Endothelial cell of umbilical vein (primary cell): ENCODE measurements around the gene PDE4B. TPM values are rescaled to one million over a fixed set of nuclear protein-coding genes. Genes with fewer than 3 reads are reported as not detected.

ENCODE experiments used
- BruUV-seq: library from RNA; stranded (reverse); fragments of 400-500 nt; replicated peaks from 2 replicates; lab custom pipeline; 2021; lab: Mats Ljungman, UMichigan
- CTCF ChIA-PET: fragments of 300-600, 350-600 bp; sonication (Branson Sonifier 250); formaldehyde crosslinking; loops from one replicate; lab custom pipeline; 2021; ENCODE audit warnings: antibody characterized with exemption, inconsistent platforms; lab: Charles Lee
- POLR2A ChIA-PET: fragments of 300-600, 350-600 bp; sonication (Branson Sonifier 250); formaldehyde crosslinking; loops from one replicate; lab custom pipeline; 2021; ENCODE audit warnings: antibody characterized with exemption, inconsistent platforms; lab: Charles Lee
- DNase-seq: peaks from one replicate; pipeline ENCODE4 v3.0.0-alpha.2; 2011; ENCODE audit warnings: low read depth, low spot score
- FAIRE-seq: peaks from 2 replicates; lab custom pipeline; 2011; peaks lifted over from hg19 to GRCh38; lab: Jason Lieb, UNC
- H2AFZ ChIP-seq: 2 replicates; pipeline ENCODE4 v1.6.0; 2012; ENCODE audit warnings: low read depth, low read length, control low read depth, inconsistent platforms
- H3K27ac ChIP-seq: 2 replicates; pipeline ENCODE4 v1.5.1; 2011; ENCODE audit warnings: low read depth, mild to moderate bottlenecking, control low read depth, low read length, moderate library complexity; ENCODE audit not compliant: insufficient read depth
- H3K27me3 ChIP-seq, 2 experiments: 2 replicates each; pipeline versions ENCODE4 v1.6.0 to v1.6.1; 2011; ENCODE audit warnings: low read length in 2 of 2, mixed read lengths in 1 of 2; ENCODE audit not compliant: control insufficient read depth in 2 of 2, insufficient read depth in 2 of 2
- H3K36me3 ChIP-seq, 2 experiments: 2 replicates in 1 of 2; 3 replicates in 1 of 2; pipeline ENCODE4 v1.5.1; 2011; ENCODE audit warnings: low read length in 2 of 2, mild to moderate bottlenecking in 1 of 2, moderate library complexity in 1 of 2; ENCODE audit not compliant: control insufficient read depth in 2 of 2, insufficient read depth in 2 of 2; ENCODE audit errors: extremely low read depth in 1 of 2
- H3K4me1 ChIP-seq: 3 replicates; pipeline ENCODE4 v1.5.1; 2011; ENCODE audit warnings: mild to moderate bottlenecking, low read length; ENCODE audit not compliant: control insufficient read depth, insufficient read depth; ENCODE audit errors: extremely low read depth
- H3K4me2 ChIP-seq: 2 replicates; pipeline ENCODE4 v1.6.1; 2011; ENCODE audit warnings: low read length, control low read depth, mixed read lengths; ENCODE audit not compliant: insufficient read depth
- H3K4me3 ChIP-seq, 3 experiments: fragments of 200-600 bp in 1 of 3; sonication (generic), shearing (Covaris generic) in 1 of 3; replicated peaks in 1 of 3; 2 replicates each; pipeline ENCODE4 v1.5.1; 2011 to 2016; ENCODE audit warnings: control low read depth in 3 of 3, low read length in 3 of 3, mild to moderate bottlenecking in 2 of 3, inconsistent platforms in 1 of 3, low read depth in 1 of 3, moderate library complexity in 1 of 3; ENCODE audit not compliant: insufficient read depth in 1 of 3
- H3K79me2 ChIP-seq: 2 replicates; pipeline ENCODE4 v1.6.0; 2012; ENCODE audit warnings: low read length, inconsistent platforms; ENCODE audit not compliant: control insufficient read depth, insufficient read depth
- H3K9ac ChIP-seq: replicated peaks from 2 replicates; pipeline ENCODE3; 2011; ENCODE audit warnings: low read length, control low read depth; ENCODE audit not compliant: insufficient read depth; ENCODE audit errors: extremely low read depth
- H3K9me1 ChIP-seq: replicated peaks from 3 replicates; pipeline ENCODE4 v1.6.0; 2011; ENCODE audit warnings: mild to moderate bottlenecking, low read length; ENCODE audit not compliant: control insufficient read depth, insufficient read depth; ENCODE audit errors: extremely low read depth
- H3K9me3 ChIP-seq: replicated peaks from 2 replicates; pipeline ENCODE4 v1.5.1; 2012; ENCODE audit warnings: low read length, inconsistent platforms; ENCODE audit not compliant: control insufficient read depth, insufficient read depth
- H4K20me1 ChIP-seq: replicated peaks from 2 replicates; pipeline ENCODE3; 2011; ENCODE audit warnings: mild to moderate bottlenecking, low read length; ENCODE audit not compliant: control insufficient read depth, insufficient read depth; ENCODE audit errors: extremely low read depth
- EZH2 ChIP-seq: IDR thresholded peaks from 2 replicates; pipeline ENCODE4 v1.6.1; 2012; ENCODE audit warnings: borderline replicate concordance, low read depth, mild to moderate bottlenecking, moderate library complexity, low read length, inconsistent platforms; ENCODE audit not compliant: severe bottlenecking
- FOS ChIP-seq: IDR thresholded peaks from 2 replicates; pipeline ENCODE4 v1.6.1; 2011; ENCODE audit warnings: mild to moderate bottlenecking, low read length, moderate library complexity, borderline replicate concordance; ENCODE audit not compliant: insufficient read depth
- GATA2 ChIP-seq: IDR thresholded peaks from 2 replicates; pipeline ENCODE4 v1.7.0; 2011; ENCODE audit warnings: low read depth, mild to moderate bottlenecking, moderate library complexity, mixed read lengths, low read length; ENCODE audit not compliant: insufficient read length, insufficient read depth
- JUN ChIP-seq: IDR thresholded peaks from 2 replicates; pipeline ENCODE4 v1.6.1; 2011; ENCODE audit warnings: borderline replicate concordance, low read depth; ENCODE audit not compliant: insufficient read length, insufficient read depth
- MYC ChIP-seq: IDR thresholded peaks from one replicate; pipeline ENCODE4 v1.6.1; 2011; ENCODE audit warnings: mild to moderate bottlenecking, low read depth, low read length
- POLR2A ChIP-seq: IDR thresholded peaks from 2 replicates; pipeline ENCODE4 v1.6.1; 2012; ENCODE audit warnings: low read depth, mild to moderate bottlenecking, control low read depth, low read length
- POLR2AphosphoS5 ChIP-seq: IDR thresholded peaks from 2 replicates; pipeline ENCODE4 v1.6.1; 2012; ENCODE audit warnings: low read depth, mild to moderate bottlenecking, control low read depth, low read length, moderate library complexity; ENCODE audit not compliant: insufficient read depth
- dilution Hi-C: fragments of 300-500 bp; cut with MboI; formaldehyde crosslinking; loops from one replicate; pipeline ENCODE4 v1.15.0; 2019; ENCODE audit warnings: low sequenced_read_pairs; ENCODE audit not compliant: extremely low pct_ligation_motif_present
- intact Hi-C: fragments of 100-400 bp; cut with micrococcal nuclease; formaldehyde crosslinking; loops from one replicate; pipeline ENCODE4 v1.10.0; 2022
- polyA plus RNA-seq, 4 experiments: library from polyadenylated mRNA; depleted of rRNA in 3 of 4; stranded (reverse) in 3 of 4; unstranded in 1 of 4; fragments of >200 nt; gene quantifications; 2 replicates each; pipeline versions ENCODE4 v1.2.1 to v1.2.3, GENCODE V29; 2011 to 2012; ENCODE audit warnings: missing spikeins in 1 of 4
- total RNA-seq: library from RNA; stranded (reverse); gene quantifications from 2 replicates; pipeline ENCODE4 v1.2.3, GENCODE V29; 2021
- TF ChIP-seq, protein P1 (sequence below), 2 donors: IDR thresholded peaks; 1 replicate in 1 of 2; 2 replicates in 1 of 2; pipeline ENCODE4 v1.5.1; 2011; ENCODE audit warnings: low read length in 2 of 2, mild to moderate bottlenecking in 2 of 2, moderate library complexity in 2 of 2, control low read depth in 1 of 2, inconsistent platforms in 1 of 2, low read depth in 1 of 2; ENCODE audit not compliant: insufficient read depth in 1 of 2; ENCODE audit errors: extremely low read depth in 1 of 2
- TF ChIP-seq, protein P2 (sequence below): IDR thresholded peaks from 2 replicates; pipeline ENCODE4 v1.6.1; 2011; ENCODE audit not compliant: insufficient read depth, insufficient read length

PDE4B gene
- total and polyA plus RNA-seq, 2 donors (not counting 3 experiments of a cell fraction or from before 2014, with no cell fraction given), result 63.5 to 69.8 TPM

DNA sequence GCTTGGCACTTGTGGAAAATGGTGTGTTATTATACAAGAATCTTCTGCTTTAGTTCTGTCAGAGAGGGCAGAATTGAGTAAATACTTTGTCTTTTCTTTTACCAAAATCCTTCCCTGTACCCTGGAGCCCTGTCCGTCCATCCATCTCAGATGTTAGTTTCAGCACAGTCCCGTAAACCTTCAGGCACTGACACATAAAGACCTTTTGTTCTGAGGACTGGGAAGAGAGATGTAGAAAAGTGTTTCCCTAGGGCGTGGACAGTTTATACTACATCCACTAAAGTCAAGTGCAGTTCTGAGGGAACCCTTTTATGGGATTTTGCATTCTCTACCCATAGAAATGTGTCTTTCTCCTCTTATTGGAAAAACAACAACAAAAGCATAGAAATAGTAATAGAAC lies 162.4 kb downstream of the PDE4B start:
- Histone ChIP-seq H3K9ac (no peak overlapping the region), H3K27me3 (no peaks in the 10 kb centered on the region), H3K9me3 (no peaks in the 10 kb centered on the region), H3K36me3 (no peaks in the 10 kb centered on the region), H3K79me2 (no peaks in the 10 kb centered on the region), H3K4me3 (no peak overlapping the region), H3K4me1 (peaks cover 22% of the 10 kb centered on the region), H4K20me1 (no peaks in the 10 kb centered on the region), H3K4me2 (no peak overlapping the region), H3K9me1 (no peaks in the 10 kb centered on the region), H3K27ac (no peak overlapping the region), H2AFZ (no peak overlapping the region)
- intact Hi-C loops (loop anchor here (5.0 to 10.0 kb wide), 5 partner anchors 397 to 1257 kb away; partner anchors contain the start of gene DYNLT5), dilution Hi-C loops (no loop called here)
- BruUV-seq, result no TSS peak
- TF ChIP-seq, protein P1, sequence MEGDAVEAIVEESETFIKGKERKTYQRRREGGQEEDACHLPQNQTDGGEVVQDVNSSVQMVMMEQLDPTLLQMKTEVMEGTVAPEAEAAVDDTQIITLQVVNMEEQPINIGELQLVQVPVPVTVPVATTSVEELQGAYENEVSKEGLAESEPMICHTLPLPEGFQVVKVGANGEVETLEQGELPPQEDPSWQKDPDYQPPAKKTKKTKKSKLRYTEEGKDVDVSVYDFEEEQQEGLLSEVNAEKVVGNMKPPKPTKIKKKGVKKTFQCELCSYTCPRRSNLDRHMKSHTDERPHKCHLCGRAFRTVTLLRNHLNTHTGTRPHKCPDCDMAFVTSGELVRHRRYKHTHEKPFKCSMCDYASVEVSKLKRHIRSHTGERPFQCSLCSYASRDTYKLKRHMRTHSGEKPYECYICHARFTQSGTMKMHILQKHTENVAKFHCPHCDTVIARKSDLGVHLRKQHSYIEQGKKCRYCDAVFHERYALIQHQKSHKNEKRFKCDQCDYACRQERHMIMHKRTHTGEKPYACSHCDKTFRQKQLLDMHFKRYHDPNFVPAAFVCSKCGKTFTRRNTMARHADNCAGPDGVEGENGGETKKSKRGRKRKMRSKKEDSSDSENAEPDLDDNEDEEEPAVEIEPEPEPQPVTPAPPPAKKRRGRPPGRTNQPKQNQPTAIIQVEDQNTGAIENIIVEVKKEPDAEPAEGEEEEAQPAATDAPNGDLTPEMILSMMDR (IDR thresholded peaks at IDR 0.05; ENCODE audit: extremely low read depth in 1 of 2, insufficient read depth in 1 of 2, low read depth in 1 of 2, low read length in 2 of 2), result no peak
- TF ChIP-seq, protein P2, sequence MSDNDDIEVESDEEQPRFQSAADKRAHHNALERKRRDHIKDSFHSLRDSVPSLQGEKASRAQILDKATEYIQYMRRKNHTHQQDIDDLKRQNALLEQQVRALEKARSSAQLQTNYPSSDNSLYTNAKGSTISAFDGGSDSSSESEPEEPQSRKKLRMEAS, result no peak
- TF ChIP-seq GATA2 (no peak), EZH2 (no peak)
- no peak for DNase-seq
- CTCF ChIA-PET, result interaction anchor here (3.4 kb wide), 1 partner anchor 287 kb away, joined by 61 read pairs; no protein-coding TSS in a partner anchor
- FAIRE-seq, result no peak
- POLR2A ChIA-PET, result no interaction called here

DNA sequence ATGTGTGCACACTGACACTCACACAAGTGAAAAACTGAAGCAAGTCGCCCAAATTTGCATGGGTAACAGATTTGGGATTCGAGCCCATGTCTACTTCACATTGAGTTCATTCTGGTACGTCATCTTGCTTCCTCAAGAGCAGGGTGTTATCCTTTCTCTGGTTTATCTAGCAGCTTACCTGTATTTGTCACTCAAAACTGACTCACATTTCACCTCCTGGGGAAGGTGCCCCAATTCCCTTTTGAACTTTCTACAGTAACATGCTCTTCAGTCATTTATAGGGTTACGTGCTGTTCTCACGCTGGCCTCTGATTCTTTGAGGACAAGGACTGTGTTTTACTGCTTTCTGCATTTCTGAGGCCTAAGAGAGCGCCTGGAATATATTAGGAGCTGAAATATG lies 162.8 kb downstream of the PDE4B start:
- CTCF ChIA-PET, result interaction anchor here (0.8 to 3.4 kb wide), 2 partner anchors 238 to 287 kb away, joined by 4 to 61 read pairs; no protein-coding TSS in a partner anchor
- no peak for DNase-seq

More for the DNA sequence above, 162.8 kb downstream of the PDE4B start:
- dilution Hi-C loops (no loop called here), intact Hi-C loops (loop anchor here (5.0 to 10.0 kb wide), 5 partner anchors 397 to 1257 kb away; partner anchors contain the start of gene DYNLT5)
- no peaks in the 10 kb centered on the region for H4K20me1 ChIP-seq
- BruUV-seq, result no TSS peak
- no peak overlapping the region for H3K4me3 ChIP-seq
- TF ChIP-seq EZH2, result no peak
- TF ChIP-seq JUN, result no peak
- TF ChIP-seq POLR2A, result no peak
- TF ChIP-seq MYC, result no peak
- TF ChIP-seq, protein P2, result no peak
- no peak for TF ChIP-seq POLR2AphosphoS5
- TF ChIP-seq FOS, result no peak
- TF ChIP-seq, protein P1 (IDR thresholded peaks at IDR 0.05; ENCODE audit: extremely low read depth in 1 of 2, insufficient read depth in 1 of 2, low read depth in 1 of 2, low read length in 2 of 2), result no peak
- FAIRE-seq, result no peak
- no peaks in the 10 kb centered on the region for H3K27me3 ChIP-seq
- no peaks in the 10 kb centered on the region for H3K36me3 ChIP-seq
- no peak overlapping the region for H3K27ac ChIP-seq
- H2AFZ ChIP-seq, result no peak overlapping the region
- H3K9me3 ChIP-seq, result no peaks in the 10 kb centered on the region
- no peaks in the 10 kb centered on the region for H3K79me2 ChIP-seq
- H3K9me1 ChIP-seq, result no peaks in the 10 kb centered on the region
- H3K9ac ChIP-seq, result no peak overlapping the region
- no peak overlapping the region for H3K4me2 ChIP-seq
- H3K4me1 ChIP-seq, result peaks cover 22% of the 10 kb centered on the region
- POLR2A ChIA-PET, result no interaction called here
